Measurements from ENCODE around the gene LMO4. TPM values are rescaled to one million over a fixed set of nuclear protein-coding genes. Genes with fewer than 3 reads are reported as not detected.

The LMO4 gene
- total RNA-seq, 1 experiment from 2014 or later = 38.5 TPM

- ChIA-PET POLR2A (no interaction called here), RAD21 (ENCODE audit: low non-redundant PET in 1 of 2, low total read pairs in 2 of 2, uncharacterized antibody in 2 of 2, unreplicated experiment in 2 of 2) (no interaction called here), CTCF (no interaction called here)
- H3K4me2 ChIP-seq (ENCODE audit: low read length) = no peak overlapping the region
- H3K27ac ChIP-seq (ENCODE audit: low read depth, low read length) = no peak overlapping the region
- TF ChIP-seq REST (IDR thresholded peaks at IDR 0.05; ENCODE audit: low read depth) (no peak), CEBPB (IDR thresholded peaks at IDR 0.05; ENCODE audit: low read depth) (no peak), RAD21 (IDR thresholded peaks at IDR 0.05; ENCODE audit: low read depth) (no peak), ATF3 (IDR thresholded peaks at IDR 0.05) (no peak), ELF1 (IDR thresholded peaks at IDR 0.05; ENCODE audit: borderline replicate concordance, low read depth) (no peak), EZH2 (IDR thresholded peaks at IDR 0.05) (no peak), SIN3A (IDR thresholded peaks at IDR 0.05; ENCODE audit: low read depth) (no peak), CTCF (IDR thresholded peaks at IDR 0.05 in 2 of 3, conservative IDR thresholded peaks at IDR 0.05 in 1 of 3; ENCODE audit: borderline replicate concordance in 1 of 3, insufficient read depth in 1 of 3, low read depth in 2 of 3, low read length in 2 of 3) (no peak), ZBTB33 (IDR thresholded peaks at IDR 0.05; ENCODE audit: extremely low read depth, insufficient replicate concordance, low read length) (no peak), ZFX (IDR thresholded peaks at IDR 0.05) (no peak), CBX3 (IDR thresholded peaks at IDR 0.05; ENCODE audit: low read depth) (no peak), POLR2AphosphoS5 (IDR thresholded peaks at IDR 0.05; ENCODE audit: low read depth, low read length) (no peak), EZH2phosphoT487 (IDR thresholded peaks at IDR 0.05; ENCODE audit: borderline replicate concordance) (no peak), JUND (IDR thresholded peaks at IDR 0.05) (no peak), FOSL1 (IDR thresholded peaks at IDR 0.05; ENCODE audit: low read depth) (no peak), MAX (IDR thresholded peaks at IDR 0.05) (no peak), ZNF274 (IDR thresholded peaks at IDR 0.05; ENCODE audit: low read depth, low read length) (no peak)
- H2AFZ ChIP-seq (ENCODE audit: low read depth, low read length, poor library complexity, severe bottlenecking) = no peak overlapping the region
- no peaks in the 10 kb centered on the region for H4K20me1 ChIP-seq (ENCODE audit: insufficient read depth)
- H3K36me3 ChIP-seq (ENCODE audit: control insufficient read depth in 1 of 2, insufficient read depth in 2 of 2, low read length in 2 of 2) = no peaks in the 10 kb centered on the region
- H3K9ac ChIP-seq (ENCODE audit: low read length) = no peak overlapping the region
- no peaks in the 10 kb centered on the region for H3K4me1 ChIP-seq (ENCODE audit: control insufficient read depth in 1 of 2, insufficient read depth in 2 of 2, low read length in 2 of 2)
- no peaks in the 10 kb centered on the region for H3K9me3 ChIP-seq (ENCODE audit: control insufficient read depth in 1 of 2, insufficient read depth in 1 of 2, low read depth in 1 of 2, low read length in 2 of 2)
- DNase-seq (ENCODE audit: low read depth, low spot score) (no peak), ATAC-seq (no peak)
- no TSS peak for BruUV-seq (replicated peaks)
- H3K79me2 ChIP-seq (ENCODE audit: insufficient read depth, low read length) = no peaks in the 10 kb centered on the region
- intact Hi-C loops (cut with micrococcal nuclease) = no loop called here
- no peak overlapping the region for H3K4me3 ChIP-seq (replicated peaks in 1 of 2; ENCODE audit: low read depth in 1 of 2, low read length in 2 of 2)
- no peaks in the 10 kb centered on the region for H3K27me3 ChIP-seq (ENCODE audit: insufficient read depth, low read length)
- no peaks in the 10 kb centered on the region for H3K9me2 ChIP-seq (ENCODE audit: insufficient read depth)
These were observed 40.2 kb downstream of the LMO4 start for GRCh38 chr1:87368907-87369306.
